AG04450 (cell line): ENCODE measurements around the gene TFCP2L1. TPM values are rescaled to one million over a fixed set of nuclear protein-coding genes. Genes with fewer than 3 reads are reported as not detected.

Source experiments
- CTCF ChIA-PET: fragments of 300-600, 350-600 bp; formaldehyde crosslinking; extraction: SDS; loops from one replicate; lab custom pipeline; 2022; ENCODE audit warnings: antibody characterized with exemption, inconsistent platforms; lab: Charles Lee
- POLR2A ChIA-PET: fragments of 350-600 bp; formaldehyde crosslinking; extraction: SDS; loops from one replicate; lab custom pipeline; 2021; ENCODE audit warnings: antibody characterized with exemption, inconsistent platforms; lab: Yijun Ruan, JAX
- DNase-seq: peaks from one replicate; pipeline ENCODE4 v3.0.0-alpha.2; 2011; ENCODE audit warnings: low read depth, low spot score
- H3K27ac ChIP-seq: one replicate; pipeline ENCODE4 v1.5.1; 2012; ENCODE audit warnings: low read depth, low read length, control low read depth
- H3K27me3 ChIP-seq: one replicate; pipeline ENCODE4 v1.6.0; 2012; ENCODE audit warnings: low read length; ENCODE audit not compliant: control insufficient read depth, insufficient read depth
- H3K4me3 ChIP-seq: 2 replicates; pipeline ENCODE4 v1.5.1; 2011; ENCODE audit warnings: mild to moderate bottlenecking, low read depth, low read length, control low read depth
- H3K9me3 ChIP-seq: 2 replicates; pipeline ENCODE4 v1.5.1; 2012; ENCODE audit warnings: low read length; ENCODE audit not compliant: control insufficient read depth, insufficient read depth
- polyA plus RNA-seq: library from polyadenylated mRNA; depleted of rRNA; stranded (reverse); fragments of >200 nt; gene quantifications from 2 replicates; pipeline ENCODE4 v1.2.3, GENCODE V29; 2011
- TF ChIP-seq, protein P1 (sequence below): IDR thresholded peaks from 2 replicates; pipeline ENCODE4 v1.5.1; 2011; ENCODE audit warnings: low read depth, low read length, control low read depth, inconsistent platforms

TFCP2L1 gene
- polyA plus RNA-seq, 1 experiment = not detected

DNA sequence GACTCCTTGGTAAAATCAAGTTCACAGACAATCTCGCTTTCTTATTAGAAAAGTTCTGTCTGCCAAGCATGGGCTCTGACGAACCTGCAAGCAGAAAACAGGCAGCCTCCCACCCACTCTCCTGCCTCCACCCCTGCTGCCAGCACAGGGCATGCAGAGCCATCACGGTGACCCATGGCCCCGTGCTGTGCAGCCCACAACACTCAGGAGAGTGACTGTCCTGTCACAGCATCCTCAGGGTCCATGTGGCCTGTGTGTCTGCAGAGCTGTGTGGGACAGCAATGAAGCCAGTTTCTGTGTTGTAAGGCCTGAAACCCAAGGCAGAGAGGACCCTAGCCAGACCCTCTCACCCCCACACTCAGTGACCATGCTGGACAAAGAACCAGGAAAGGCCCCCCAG lies 46.2 kb downstream of the TFCP2L1 start:
- Histone ChIP-seq H3K27ac (no peak overlapping the region), H3K9me3 (no peaks in the 10 kb centered on the region; the same call in 1 of the 2 replicates), H3K27me3 (peaks cover 23% of the 10 kb centered on the region), H3K4me3 (no peak overlapping the region)
- ChIA-PET POLR2A (no interaction called here), CTCF (no interaction called here)
- no peak for DNase-seq
- TF ChIP-seq, protein P1, sequence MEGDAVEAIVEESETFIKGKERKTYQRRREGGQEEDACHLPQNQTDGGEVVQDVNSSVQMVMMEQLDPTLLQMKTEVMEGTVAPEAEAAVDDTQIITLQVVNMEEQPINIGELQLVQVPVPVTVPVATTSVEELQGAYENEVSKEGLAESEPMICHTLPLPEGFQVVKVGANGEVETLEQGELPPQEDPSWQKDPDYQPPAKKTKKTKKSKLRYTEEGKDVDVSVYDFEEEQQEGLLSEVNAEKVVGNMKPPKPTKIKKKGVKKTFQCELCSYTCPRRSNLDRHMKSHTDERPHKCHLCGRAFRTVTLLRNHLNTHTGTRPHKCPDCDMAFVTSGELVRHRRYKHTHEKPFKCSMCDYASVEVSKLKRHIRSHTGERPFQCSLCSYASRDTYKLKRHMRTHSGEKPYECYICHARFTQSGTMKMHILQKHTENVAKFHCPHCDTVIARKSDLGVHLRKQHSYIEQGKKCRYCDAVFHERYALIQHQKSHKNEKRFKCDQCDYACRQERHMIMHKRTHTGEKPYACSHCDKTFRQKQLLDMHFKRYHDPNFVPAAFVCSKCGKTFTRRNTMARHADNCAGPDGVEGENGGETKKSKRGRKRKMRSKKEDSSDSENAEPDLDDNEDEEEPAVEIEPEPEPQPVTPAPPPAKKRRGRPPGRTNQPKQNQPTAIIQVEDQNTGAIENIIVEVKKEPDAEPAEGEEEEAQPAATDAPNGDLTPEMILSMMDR = no peak

DNA sequence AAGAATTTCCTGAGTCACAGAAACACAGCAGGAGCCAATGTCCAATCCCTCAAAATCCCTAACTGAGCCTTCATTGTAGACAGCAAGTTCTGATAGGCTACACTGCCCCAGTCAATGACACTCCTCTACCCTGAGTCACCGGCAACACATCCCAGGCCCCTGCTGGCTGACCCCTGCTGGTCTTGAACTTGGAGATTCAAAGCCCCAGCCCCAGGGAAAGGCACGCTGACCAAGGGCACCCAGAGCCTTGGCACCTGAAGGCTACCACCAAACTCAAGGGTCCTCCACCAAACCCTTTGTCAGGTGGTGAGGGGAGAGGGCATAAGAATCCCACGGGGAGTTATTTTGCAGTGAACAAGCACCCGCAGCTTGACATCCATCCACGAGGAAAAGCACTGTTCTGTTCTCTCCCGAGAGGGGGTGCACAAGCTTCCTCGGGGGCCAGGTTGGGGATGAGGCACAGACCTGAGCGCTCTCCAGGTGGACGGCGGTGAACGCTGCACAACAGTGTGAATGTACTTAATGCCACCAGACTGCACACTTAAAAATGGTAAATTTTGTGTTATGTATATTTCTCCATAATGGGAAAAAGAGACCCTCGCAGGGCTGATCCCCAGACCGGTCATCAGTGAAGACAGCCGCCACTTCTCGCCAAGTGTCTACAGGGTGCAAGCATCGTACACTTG lies 46.9 kb downstream of the TFCP2L1 start:
- ChIA-PET CTCF (no interaction called here), POLR2A (no interaction called here)
- Histone ChIP-seq H3K27me3 (peaks cover 25% of the 10 kb centered on the region), H3K27ac (no peak overlapping the region), H3K4me3 (no peak overlapping the region), H3K9me3 (no peaks in the 10 kb centered on the region; the same call in 1 of the 2 replicates)
- TF ChIP-seq, protein P1 = no peak
- DNase-seq = no peak

DNA sequence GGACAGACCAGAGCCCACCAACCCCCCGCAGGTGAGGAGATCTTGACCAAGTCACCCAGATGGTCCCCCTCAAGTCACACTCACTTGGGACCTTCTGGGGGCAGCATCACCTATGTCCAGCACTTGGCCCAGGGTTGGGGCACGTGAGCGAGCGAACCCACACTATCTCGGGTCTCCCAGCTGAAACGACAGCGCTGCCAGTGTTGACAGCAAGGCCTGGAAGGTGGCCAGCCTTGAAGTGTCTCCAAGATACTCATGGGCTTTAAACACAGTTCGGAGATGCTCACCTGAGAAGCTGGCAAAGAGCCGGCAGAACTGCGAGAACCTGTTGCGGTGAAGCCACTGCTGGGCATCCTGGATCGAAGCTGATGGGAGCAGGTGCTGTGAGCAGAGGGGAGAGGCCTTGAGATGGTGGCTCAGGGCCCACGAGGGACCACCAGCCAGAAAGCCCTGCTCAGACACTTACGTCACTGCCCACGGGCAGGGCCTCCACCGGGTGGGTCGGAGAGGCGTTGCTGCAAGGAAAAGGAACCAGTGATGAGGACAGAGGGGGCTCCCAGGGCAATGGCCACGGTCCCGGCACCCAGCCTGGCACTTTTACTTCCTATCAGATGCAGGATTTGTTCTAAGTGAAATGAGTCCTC lies 47.5 kb downstream of the TFCP2L1 start:
- ChIA-PET POLR2A (no interaction called here), CTCF (no interaction called here)
- Histone ChIP-seq H3K27me3 (peaks cover 25% of the 10 kb centered on the region), H3K4me3 (no peak overlapping the region), H3K9me3 (no peaks in the 10 kb centered on the region; the same call in 1 of the 2 replicates), H3K27ac (no peak overlapping the region)
- DNase-seq = no peak
- TF ChIP-seq, protein P1 = no peak

DNA sequence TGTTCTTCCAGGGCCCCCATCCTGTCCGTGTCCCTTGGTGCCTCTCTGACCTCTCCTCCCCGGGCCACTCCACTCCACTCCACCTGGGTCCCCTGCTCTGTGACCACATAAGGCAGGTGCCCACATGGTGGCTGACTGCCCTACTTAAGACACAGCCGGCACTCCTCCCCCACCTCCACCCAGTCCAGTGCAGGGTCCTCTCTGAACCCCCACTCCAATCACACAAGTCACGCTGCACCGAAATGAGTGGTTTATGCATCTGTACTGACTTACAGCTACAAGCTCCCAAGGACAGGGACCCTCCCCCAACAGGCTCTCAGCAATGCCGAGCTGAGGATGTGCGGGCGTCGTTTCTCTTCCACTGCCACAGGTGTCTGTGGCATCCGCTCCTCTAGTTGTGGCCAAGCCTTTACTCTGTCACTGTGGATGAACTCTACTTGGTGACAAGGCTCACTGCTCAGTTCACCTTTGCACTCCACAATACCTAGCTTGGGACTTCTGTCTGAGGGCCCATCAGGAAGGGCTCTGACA lies 48.3 kb downstream of the TFCP2L1 start:
- CTCF ChIA-PET = no interaction called here
- H3K27ac ChIP-seq = no peak overlapping the region
- no peak for DNase-seq
- H3K9me3 ChIP-seq = no peaks in the 10 kb centered on the region; the same call in 1 of the 2 replicates
- H3K4me3 ChIP-seq = no peak overlapping the region
- peaks cover 26% of the 10 kb centered on the region for H3K27me3 ChIP-seq
- POLR2A ChIA-PET = no interaction called here
- TF ChIP-seq, protein P1 = no peak

DNA sequence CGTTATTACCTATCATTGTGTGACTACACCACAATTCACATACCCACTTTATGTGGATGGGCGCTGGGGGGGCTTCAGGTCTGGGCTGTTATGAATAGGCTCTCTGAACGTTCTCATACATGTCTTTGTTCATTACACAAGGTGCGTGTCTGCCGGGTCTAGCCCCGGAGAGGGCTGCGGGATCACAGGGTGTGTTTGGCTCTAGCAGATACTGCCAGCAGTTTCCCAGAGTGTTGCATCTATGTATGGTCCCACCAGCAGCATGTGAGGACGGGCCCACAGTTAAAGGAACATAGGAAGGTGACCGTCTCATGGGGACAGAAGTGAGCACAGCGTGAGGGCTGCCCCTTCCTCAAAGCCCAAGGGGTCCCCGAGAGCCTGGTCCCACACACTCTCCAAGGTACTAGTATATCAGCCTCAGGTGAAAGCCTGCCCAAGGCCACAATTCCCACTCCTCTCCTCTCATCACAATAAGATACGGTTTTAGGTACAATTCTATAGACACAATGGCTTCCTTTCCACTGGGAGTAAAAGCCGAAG lies 48.8 kb downstream of the TFCP2L1 start:
- CTCF ChIA-PET = no interaction called here

More for the DNA sequence above, 48.8 kb downstream of the TFCP2L1 start:
- no peak overlapping the region for H3K4me3 ChIP-seq
- POLR2A ChIA-PET = no interaction called here
- H3K27me3 ChIP-seq = peaks cover 24% of the 10 kb centered on the region
- H3K27ac ChIP-seq = no peak overlapping the region
- no peak for DNase-seq
- H3K9me3 ChIP-seq = no peaks in the 10 kb centered on the region; the same call in 1 of the 2 replicates
- TF ChIP-seq, protein P1 = no peak
